Cardiac muscle cell (in vitro differentiated cells and primary cell): ENCODE measurements around the gene HEPACAM. TPM values are rescaled to one million over a fixed set of nuclear protein-coding genes. Genes with fewer than 3 reads are reported as not detected.

Source experiments
- DNase-seq, 2 donors: peaks; one replicate each; pipeline versions ENCODE4 v3.0.0 to v3.0.0-alpha.2; 2010 to 2017; ENCODE audit warnings: low read depth in 1 of 2, low spot score in 1 of 2
- H3K27ac ChIP-seq: fragments of 200-600 bp; sonication (generic); 2 replicates; pipeline ENCODE4 v1.5.1; 2016
- H3K27me3 ChIP-seq: fragments of 200-600 bp; sonication (generic); 2 replicates; pipeline ENCODE4 v1.6.0; 2016; ENCODE audit warnings: control low read depth
- H3K36me3 ChIP-seq: fragments of 200-600 bp; sonication (generic); 2 replicates; pipeline ENCODE4 v1.5.1; 2016; ENCODE audit warnings: control low read depth
- H3K4me1 ChIP-seq: fragments of 200-600 bp; sonication (generic); 2 replicates; pipeline ENCODE4 v1.8.1; 2017; ENCODE audit warnings: low read depth, mild to moderate bottlenecking, mixed run types
- H3K4me3 ChIP-seq: fragments of 200-600 bp; sonication (generic); 2 replicates; pipeline ENCODE4 v1.5.1; 2016; ENCODE audit warnings: mild to moderate bottlenecking
- H3K9me3 ChIP-seq: fragments of 200-600 bp; sonication (generic); 2 replicates; pipeline ENCODE4 v1.5.1; 2017; ENCODE audit warnings: low read depth, mild to moderate bottlenecking, control low read depth
- polyA plus RNA-seq: library from polyadenylated mRNA; unstranded; fragments of >200 nt; fragmentation: Nextera tagmentation; extraction: Ambion mirVana; gene quantifications from 2 replicates; pipeline ENCODE4 v1.2.1, GENCODE V29; 2016
- total RNA-seq: library from RNA; depleted of rRNA; stranded (reverse); fragments of >200 nt; gene quantifications from 2 replicates; pipeline ENCODE4 v1.2.3, GENCODE V29; 2016
- TF ChIP-seq, protein P1 (sequence below): IDR thresholded peaks from 2 replicates; pipeline ENCODE4 v1.5.1; 2012; ENCODE audit warnings: low read depth, mild to moderate bottlenecking, low read length

The HEPACAM gene
- total and polyA plus RNA-seq, 2 experiments from 2014 or later: 0.12 TPM; not detected in 1

DNA sequence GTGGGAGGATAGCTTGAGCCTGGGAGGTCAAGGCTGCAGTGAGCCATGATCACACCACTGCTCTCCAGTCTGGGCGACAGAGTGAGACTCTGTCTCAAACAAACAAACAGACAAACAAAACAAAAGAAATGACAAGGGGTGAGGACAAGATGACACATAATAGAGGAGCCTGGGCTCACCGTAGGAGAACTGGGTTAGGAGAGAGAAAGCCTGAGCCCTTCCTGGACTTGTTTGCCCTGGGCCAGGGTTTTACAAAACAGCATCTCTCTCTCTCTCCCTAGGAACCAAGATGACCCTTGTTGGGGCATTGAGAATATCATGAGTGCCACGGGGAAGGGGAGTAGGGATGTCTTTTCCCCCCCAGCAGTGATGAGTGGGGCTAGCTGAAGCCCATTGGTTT is 54.9 kb downstream of the HEPACAM start:
- DNase-seq: no peak

DNA sequence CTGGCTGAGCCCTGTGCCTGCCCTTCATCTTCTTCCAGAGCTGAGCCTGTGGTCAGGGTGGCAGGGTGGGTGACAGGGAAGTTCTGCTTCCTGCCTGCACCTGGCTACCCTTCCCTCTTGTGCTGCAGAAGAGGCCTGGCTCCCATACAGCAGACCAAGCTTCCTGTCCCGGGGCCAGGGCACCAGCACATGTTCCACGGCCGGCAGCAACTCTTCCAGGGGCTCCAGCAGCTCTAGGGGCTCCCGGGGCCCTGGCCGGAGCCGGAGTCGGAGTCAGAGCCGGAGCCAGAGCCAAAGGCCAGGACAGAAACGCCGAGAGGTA is 55.6 kb downstream of the HEPACAM start:
- peaks cover 7% of the 10 kb centered on the region for H3K27me3 ChIP-seq
- DNase-seq: no peak
- TF ChIP-seq, protein P1, sequence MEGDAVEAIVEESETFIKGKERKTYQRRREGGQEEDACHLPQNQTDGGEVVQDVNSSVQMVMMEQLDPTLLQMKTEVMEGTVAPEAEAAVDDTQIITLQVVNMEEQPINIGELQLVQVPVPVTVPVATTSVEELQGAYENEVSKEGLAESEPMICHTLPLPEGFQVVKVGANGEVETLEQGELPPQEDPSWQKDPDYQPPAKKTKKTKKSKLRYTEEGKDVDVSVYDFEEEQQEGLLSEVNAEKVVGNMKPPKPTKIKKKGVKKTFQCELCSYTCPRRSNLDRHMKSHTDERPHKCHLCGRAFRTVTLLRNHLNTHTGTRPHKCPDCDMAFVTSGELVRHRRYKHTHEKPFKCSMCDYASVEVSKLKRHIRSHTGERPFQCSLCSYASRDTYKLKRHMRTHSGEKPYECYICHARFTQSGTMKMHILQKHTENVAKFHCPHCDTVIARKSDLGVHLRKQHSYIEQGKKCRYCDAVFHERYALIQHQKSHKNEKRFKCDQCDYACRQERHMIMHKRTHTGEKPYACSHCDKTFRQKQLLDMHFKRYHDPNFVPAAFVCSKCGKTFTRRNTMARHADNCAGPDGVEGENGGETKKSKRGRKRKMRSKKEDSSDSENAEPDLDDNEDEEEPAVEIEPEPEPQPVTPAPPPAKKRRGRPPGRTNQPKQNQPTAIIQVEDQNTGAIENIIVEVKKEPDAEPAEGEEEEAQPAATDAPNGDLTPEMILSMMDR: no peak
- H3K4me1 ChIP-seq: no peaks in the 10 kb centered on the region
- no peak overlapping the region for H3K4me3 ChIP-seq
- no peak overlapping the region for H3K27ac ChIP-seq
- H3K9me3 ChIP-seq: no peaks in the 10 kb centered on the region
- no peaks in the 10 kb centered on the region for H3K36me3 ChIP-seq

More for the DNA sequence above, 54.9 kb downstream of the HEPACAM start:
- no peak overlapping the region for H3K27ac ChIP-seq
- peaks cover under 1% of the 10 kb centered on the region for H3K27me3 ChIP-seq
- no peaks in the 10 kb centered on the region for H3K9me3 ChIP-seq
- H3K4me3 ChIP-seq: no peak overlapping the region
- H3K36me3 ChIP-seq: no peaks in the 10 kb centered on the region
- TF ChIP-seq, protein P1: no peak
- no peaks in the 10 kb centered on the region for H3K4me1 ChIP-seq

DNA sequence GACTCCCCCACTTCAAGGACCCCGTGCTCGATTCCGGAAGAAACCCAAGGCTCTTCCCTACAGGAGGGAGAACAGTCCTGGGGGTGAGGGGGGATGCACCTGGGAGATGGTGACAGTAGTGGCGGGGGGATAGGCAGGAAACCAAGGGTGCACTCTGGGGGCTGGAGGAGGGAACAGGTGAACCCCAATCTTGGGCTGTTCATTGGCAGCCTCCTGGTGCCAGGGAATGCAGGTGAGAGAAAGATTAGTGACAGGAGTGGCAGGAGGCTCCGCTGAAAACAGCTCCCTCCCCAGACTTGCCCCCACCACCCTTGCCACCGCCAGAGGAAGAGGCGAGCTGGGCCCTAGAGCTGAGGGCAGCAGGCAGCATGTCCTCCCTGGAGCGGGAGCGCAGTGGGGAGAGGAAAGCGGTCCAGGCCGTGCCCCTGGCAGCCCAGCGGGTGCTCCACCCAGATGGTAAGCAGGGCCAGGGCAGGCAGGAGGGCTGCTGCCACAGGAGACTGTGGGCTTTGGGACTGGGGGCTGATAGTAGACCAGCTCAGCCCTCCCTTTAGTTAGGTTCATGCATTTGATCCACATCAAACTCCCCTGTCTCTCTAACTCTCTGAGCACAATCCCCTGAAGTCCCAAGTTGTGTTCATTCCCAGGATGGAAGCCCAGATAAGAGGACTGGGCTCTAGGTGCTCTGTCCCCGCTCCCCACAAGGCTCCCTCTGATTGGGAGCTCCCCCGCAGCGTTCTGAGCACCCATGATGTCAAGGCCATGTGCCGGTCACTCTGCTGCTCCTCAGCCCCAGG is 56.2 kb downstream of the HEPACAM start:
- Histone ChIP-seq H3K36me3 (no peaks in the 10 kb centered on the region), H3K27me3 (peaks cover 13% of the 10 kb centered on the region), H3K4me3 (no peak overlapping the region), H3K4me1 (no peaks in the 10 kb centered on the region), H3K9me3 (no peaks in the 10 kb centered on the region), H3K27ac (no peak overlapping the region)
- TF ChIP-seq, protein P1: no peak
- DNase-seq: no peak

DNA sequence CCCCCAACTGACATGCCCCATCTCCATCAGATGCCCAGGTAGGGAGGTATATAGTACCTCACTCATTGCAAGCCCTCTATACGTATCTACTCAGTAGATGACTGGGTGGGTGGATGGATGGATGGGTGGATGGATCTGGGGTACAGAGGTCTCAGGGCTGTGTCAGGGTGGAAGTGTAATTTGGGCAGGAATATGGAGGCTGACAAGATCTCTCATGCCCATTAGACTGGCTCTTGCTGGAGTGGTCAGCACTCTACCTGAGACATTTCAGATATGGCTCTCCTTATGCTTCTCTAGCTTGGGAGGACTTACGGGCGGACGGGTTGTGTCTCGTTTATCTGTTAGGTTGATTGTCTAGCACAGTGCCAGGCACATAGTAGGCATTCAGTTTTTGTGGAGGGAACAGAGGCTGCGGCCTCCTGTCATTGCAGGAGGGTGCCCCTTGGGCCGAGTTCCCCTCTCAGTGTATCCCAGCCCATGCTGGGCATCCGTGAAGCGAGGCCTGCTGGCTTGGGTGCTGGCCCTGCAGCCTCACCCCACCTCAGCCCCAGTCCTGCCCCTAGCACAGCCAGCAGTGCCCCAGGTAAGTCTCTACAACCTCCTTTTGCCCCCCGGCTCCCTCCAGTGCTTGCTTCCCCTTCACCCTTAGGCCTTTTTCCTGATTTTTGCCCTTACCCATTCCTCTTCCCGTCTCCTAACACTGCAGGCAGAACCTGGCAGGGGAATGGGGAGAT is 56.9 kb downstream of the HEPACAM start:
- Histone ChIP-seq H3K4me3 (no peak overlapping the region), H3K4me1 (no peaks in the 10 kb centered on the region), H3K36me3 (no peaks in the 10 kb centered on the region), H3K27me3 (peaks cover 21% of the 10 kb centered on the region), H3K27ac (no peak overlapping the region), H3K9me3 (no peaks in the 10 kb centered on the region)
- no peak for DNase-seq
- TF ChIP-seq, protein P1: no peak

DNA sequence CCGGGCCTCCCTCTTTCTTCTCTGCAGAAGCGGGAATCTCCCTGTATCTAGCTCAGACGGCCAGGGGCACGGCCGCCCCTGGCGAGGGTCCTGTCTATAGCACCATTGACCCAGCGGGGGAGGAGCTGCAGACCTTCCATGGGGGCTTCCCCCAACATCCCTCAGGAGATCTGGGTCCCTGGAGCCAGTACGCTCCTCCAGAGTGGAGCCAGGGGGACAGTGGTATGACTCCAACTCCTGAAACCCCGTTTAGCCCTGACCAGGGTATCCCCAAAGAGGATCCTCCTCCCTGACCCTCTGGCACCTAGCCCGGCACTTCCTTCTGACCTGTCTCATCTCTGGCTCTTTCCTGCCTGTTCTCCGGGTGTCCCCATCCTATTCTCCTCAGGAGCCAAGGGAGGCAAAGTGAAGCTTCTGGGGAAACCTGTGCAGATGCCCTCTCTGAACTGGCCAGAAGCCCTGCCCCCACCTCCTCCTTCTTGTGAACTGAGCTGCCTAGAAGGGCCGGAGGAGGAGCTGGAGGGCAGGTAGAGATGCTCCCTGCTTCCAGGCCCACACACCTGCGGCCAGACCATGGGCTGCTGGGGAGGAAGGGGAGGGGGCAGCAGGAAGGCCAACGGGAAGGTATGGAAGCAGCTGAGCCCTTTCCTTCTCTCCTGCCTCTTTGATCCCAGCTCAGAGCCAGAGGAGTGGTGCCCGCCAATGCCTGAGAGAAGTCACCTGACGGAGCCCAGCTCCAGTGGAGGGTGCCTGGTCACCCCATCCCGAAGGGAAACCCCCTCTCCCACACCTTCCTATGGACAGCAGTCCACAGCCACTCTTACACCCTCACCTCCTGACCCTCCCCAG is 57.7 kb downstream of the HEPACAM start:
- Histone ChIP-seq H3K4me1 (no peaks in the 10 kb centered on the region), H3K4me3 (no peak overlapping the region), H3K27ac (no peak overlapping the region), H3K27me3 (peaks cover 29% of the 10 kb centered on the region), H3K36me3 (no peaks in the 10 kb centered on the region), H3K9me3 (no peaks in the 10 kb centered on the region)
- DNase-seq: no peak
- TF ChIP-seq, protein P1: no peak
